GM18951 (cell line): ENCODE measurements around the gene KLHDC7A.

ENCODE experiments used
- POLR2A ChIP-seq: IDR thresholded peaks from 4 replicates; pipeline ENCODE4 v1.6.1; 2011; ENCODE audit warnings: mild to moderate bottlenecking; ENCODE audit not compliant: insufficient read length, insufficient read depth; ENCODE audit errors: extremely low read depth
- in situ Hi-C: fragments of 300-500 bp; cut with MboI; formaldehyde crosslinking; loops from one replicate; pipeline ENCODE4 v1.12.0; 2022; ENCODE audit warnings: low sequenced_read_pairs, mixed read lengths, inconsistent platforms; ENCODE audit not compliant: unreplicated experiment

KLHDC7A gene

GRCh38 chr1:18463063-18463462, 17.7 kb upstream of the KLHDC7A start:
- in situ Hi-C loops: no loop called here
- TF ChIP-seq POLR2A: no peak

- TF ChIP-seq POLR2A: no peak
- in situ Hi-C loops: no loop called here
Observed at GRCh38 chr1:18463984-18464664, 16.6 kb upstream of the KLHDC7A start.

- no peak for TF ChIP-seq POLR2A
- in situ Hi-C loops: no loop called here
Observed at GRCh38 chr1:18464665-18465050, 16.1 kb upstream of the KLHDC7A start.

- in situ Hi-C loops: no loop called here
- TF ChIP-seq POLR2A: no peak
Observed at GRCh38 chr1:18466676-18467075, 14.1 kb upstream of the KLHDC7A start.

- no peak for TF ChIP-seq POLR2A
Observed at GRCh38 chr1:18468570-18468969, 12.2 kb upstream of the KLHDC7A start.

GRCh38 chr1:18469514-18469913, 11.2 kb upstream of the KLHDC7A start:
- TF ChIP-seq POLR2A: no peak
- in situ Hi-C loops: no loop called here

More at GRCh38 chr1:18468570-18468969, 12.2 kb upstream of the KLHDC7A start:
- in situ Hi-C loops: no loop called here

- no peak for TF ChIP-seq POLR2A
- in situ Hi-C loops: no loop called here
Observed at GRCh38 chr1:18470671-18471355, 9.9 kb upstream of the KLHDC7A start.

GRCh38 chr1:18473195-18473815, 7.4 kb upstream of the KLHDC7A start:
- in situ Hi-C loops: no loop called here
- TF ChIP-seq POLR2A: no peak

- in situ Hi-C loops: no loop called here
- TF ChIP-seq POLR2A: no peak
Observed at GRCh38 chr1:18474559-18475175, 6.1 kb upstream of the KLHDC7A start.

- no peak for TF ChIP-seq POLR2A
- in situ Hi-C loops: no loop called here
Observed at GRCh38 chr1:18475234-18475905, 5.4 kb upstream of the KLHDC7A start.

GRCh38 chr1:18479454-18479853, 1.3 kb upstream of the KLHDC7A start:
- no peak for TF ChIP-seq POLR2A
- in situ Hi-C loops: no loop called here

GRCh38 chr1:18481190-18481920, 625 bp downstream of the KLHDC7A start:
- no peak for TF ChIP-seq POLR2A
- in situ Hi-C loops: no loop called here

GRCh38 chr1:18481921-18482701, 1.4 kb downstream of the KLHDC7A start:
- no peak for TF ChIP-seq POLR2A
- in situ Hi-C loops: no loop called here
